H9 (cell line): ENCODE data around the gene NLRC3. TPM values are rescaled to one million over a fixed set of nuclear protein-coding genes. Genes with fewer than 3 reads are reported as not detected.

ENCODE experiments used
- DNase-seq: peaks from one replicate; pipeline ENCODE4 v3.0.0-alpha.2; 2017
- H2AFZ ChIP-seq: one replicate; pipeline ENCODE4 v1.6.1; 2013; ENCODE audit warnings: mild to moderate bottlenecking, low read length, control low read depth, moderate library complexity
- H2AK5ac ChIP-seq: 2 replicates; pipeline ENCODE4 v1.6.1; 2013; ENCODE audit warnings: low read length, control low read depth, mixed read lengths; ENCODE audit not compliant: insufficient read length
- H2BK120ac ChIP-seq: one replicate; pipeline ENCODE4 v1.6.1; 2013; ENCODE audit warnings: low read depth, mild to moderate bottlenecking, low read length, control low read depth, inconsistent platforms; ENCODE audit not compliant: poor library complexity, severe bottlenecking
- H2BK12ac ChIP-seq: 2 replicates; pipeline ENCODE4 v1.6.1; 2013; ENCODE audit warnings: low read length, control low read depth, mixed read lengths, low read depth; ENCODE audit not compliant: insufficient read length
- H2BK15ac ChIP-seq: 2 replicates; pipeline ENCODE4 v1.6.1; 2013; ENCODE audit warnings: low read depth, low read length, control low read depth
- H2BK20ac ChIP-seq: one replicate; pipeline ENCODE4 v1.6.1; 2013; ENCODE audit warnings: low read depth, mild to moderate bottlenecking, low read length, control low read depth, inconsistent platforms; ENCODE audit not compliant: poor library complexity, severe bottlenecking
- H2BK5ac ChIP-seq: 2 replicates; pipeline ENCODE4 v1.6.1; 2013; ENCODE audit warnings: low read length, control low read depth, mixed read lengths; ENCODE audit not compliant: insufficient read length
- H3K14ac ChIP-seq: 2 replicates; pipeline ENCODE4 v1.6.1; 2013; ENCODE audit warnings: low read length, control low read depth; ENCODE audit not compliant: insufficient read depth
- H3K18ac ChIP-seq: 2 replicates; pipeline ENCODE4 v1.6.1; 2013; ENCODE audit warnings: low read depth, mild to moderate bottlenecking, mixed read lengths, low read length, control low read depth; ENCODE audit not compliant: insufficient read length
- H3K23ac ChIP-seq: 2 replicates; pipeline ENCODE4 v1.6.1; 2013; ENCODE audit warnings: low read length, control low read depth, mixed read lengths, low read depth; ENCODE audit not compliant: insufficient read length
- H3K23me2 ChIP-seq: 2 replicates; pipeline ENCODE4 v1.6.1; 2013; ENCODE audit warnings: low read depth, mild to moderate bottlenecking, mixed read lengths, low read length, control low read depth; ENCODE audit not compliant: insufficient read length, poor library complexity, severe bottlenecking
- H3K27ac ChIP-seq: 2 replicates; pipeline ENCODE4 v1.5.1; 2013; ENCODE audit warnings: low read length, control low read depth, mixed read lengths, low read depth; ENCODE audit not compliant: insufficient read length
- H3K27me3 ChIP-seq: 2 replicates; pipeline ENCODE4 v1.6.1; 2013; ENCODE audit warnings: low read length, control low read depth, inconsistent platforms; ENCODE audit not compliant: insufficient read depth
- H3K4ac ChIP-seq: 2 replicates; pipeline ENCODE4 v1.6.1; 2013; ENCODE audit warnings: low read depth, mild to moderate bottlenecking, control low read depth, inconsistent platforms, low read length, moderate library complexity
- H3K4me1 ChIP-seq: 2 replicates; pipeline ENCODE4 v1.6.1; 2013; ENCODE audit warnings: low read length, control low read depth, inconsistent platforms; ENCODE audit not compliant: insufficient read depth
- H3K4me2 ChIP-seq: 2 replicates; pipeline ENCODE4 v1.6.1; 2013; ENCODE audit warnings: low read length, control low read depth, mixed read lengths; ENCODE audit not compliant: insufficient read length, insufficient read depth
- H3K56ac ChIP-seq: 2 replicates; pipeline ENCODE4 v1.6.1; 2013; ENCODE audit warnings: low read depth, mild to moderate bottlenecking, mixed read lengths, low read length, control low read depth; ENCODE audit not compliant: insufficient read length
- H3K79me1 ChIP-seq: 2 replicates; pipeline ENCODE4 v1.6.1; 2013; ENCODE audit warnings: low read depth, mild to moderate bottlenecking, moderate library complexity, low read length, control low read depth, inconsistent platforms; ENCODE audit not compliant: insufficient read depth, poor library complexity, severe bottlenecking
- H3K79me2 ChIP-seq: 2 replicates; pipeline ENCODE4 v1.6.1; 2013; ENCODE audit warnings: low read length, control low read depth, inconsistent platforms; ENCODE audit not compliant: insufficient read depth
- H3K9ac ChIP-seq: 2 replicates; pipeline ENCODE4 v1.6.1; 2013; ENCODE audit warnings: low read length, control low read depth, mixed read lengths; ENCODE audit not compliant: insufficient read length; ENCODE audit errors: extremely low read depth
- H3K9me3 ChIP-seq: one replicate; pipeline ENCODE4 v1.6.1; 2013; ENCODE audit warnings: low read depth, low read length, inconsistent platforms; ENCODE audit not compliant: control insufficient read depth
- H3T11ph ChIP-seq: one replicate; pipeline ENCODE4 v1.6.1; 2013; ENCODE audit warnings: mild to moderate bottlenecking, low read length, control low read depth, inconsistent platforms
- H4K20me1 ChIP-seq: one replicate; pipeline ENCODE4 v1.6.1; 2013; ENCODE audit not compliant: control insufficient read depth, insufficient read length, insufficient read depth
- H4K5ac ChIP-seq: 2 replicates; pipeline ENCODE4 v1.6.1; 2013; ENCODE audit warnings: low read depth, mild to moderate bottlenecking, mixed read lengths, low read length, control low read depth; ENCODE audit not compliant: insufficient read length
- H4K8ac ChIP-seq: replicated peaks from 2 replicates; pipeline ENCODE4 v1.6.1; 2013; ENCODE audit warnings: low read length, control low read depth, mixed read lengths, low read depth; ENCODE audit not compliant: insufficient read length
- H4K91ac ChIP-seq: 2 replicates; pipeline ENCODE4 v1.6.1; 2013; ENCODE audit warnings: low read depth, mild to moderate bottlenecking, moderate library complexity, mixed read lengths, low read length, control low read depth; ENCODE audit not compliant: insufficient read length
- H3K27ac Mint-ChIP-seq, 3 experiments: 2 replicates in 2 of 3; 3 replicates in 1 of 3; pipeline ENCODE4 v1.8.0; 2020 to 2021; ENCODE audit warnings: mixed read lengths in 3 of 3, mild to moderate bottlenecking in 1 of 3, moderate library complexity in 1 of 3
- H3K27me3 Mint-ChIP-seq: 2 replicates; pipeline ENCODE4 v1.8.0; 2021; ENCODE audit warnings: low read depth, mild to moderate bottlenecking, moderate library complexity, mixed read lengths
- H3K36me3 Mint-ChIP-seq, 3 experiments: 2 replicates in 2 of 3; 3 replicates in 1 of 3; pipeline ENCODE4 v1.8.0; 2020 to 2021; ENCODE audit warnings: low read depth in 3 of 3, mixed read lengths in 3 of 3; ENCODE audit not compliant: insufficient read depth in 1 of 3
- H3K4me1 Mint-ChIP-seq, 2 experiments: 2 replicates each; pipeline ENCODE4 v1.8.0; 2020; ENCODE audit warnings: mixed read lengths in 2 of 2
- H3K4me3 Mint-ChIP-seq, 2 experiments: 2 replicates in 1 of 2; 3 replicates in 1 of 2; pipeline ENCODE4 v1.8.0; 2020 to 2021; ENCODE audit warnings: mild to moderate bottlenecking in 2 of 2, mixed read lengths in 2 of 2, moderate library complexity in 1 of 2
- H3K9me3 Mint-ChIP-seq, 2 experiments: 2 replicates in 1 of 2; 3 replicates in 1 of 2; pipeline ENCODE4 v1.8.0; 2020; ENCODE audit warnings: mild to moderate bottlenecking in 2 of 2, mixed read lengths in 2 of 2, moderate library complexity in 1 of 2
- WGBS: extraction: QIAGEN DNeasy Blood & Tissue Kit; methylation state at CpG from one replicate; pipeline ENCODE4 v1.1.7; 2013; ENCODE audit warnings: missing lambda C conversion rate, low lambda C conversion rate, mixed read lengths; ENCODE audit not compliant: insufficient read length; ENCODE audit errors: extremely low coverage; 5-methylcytosine and 5-hydroxymethylcytosine counted together
- total RNA-seq: library from RNA; stranded (reverse); gene quantifications from 2 replicates; pipeline ENCODE4 v1.2.1, GENCODE V29; 2021
- TF ChIP-seq, protein P1 (sequence below): fragments of 200-600 bp; sonication (generic); conservative IDR thresholded peaks from 3 replicates; pipeline ENCODE4 v1.8.0; 2021; ENCODE audit warnings: antibody characterized with exemption, mild to moderate bottlenecking

NLRC3 gene
- total RNA-seq, 1 experiment from 2014 or later: 0.44 TPM

DNA sequence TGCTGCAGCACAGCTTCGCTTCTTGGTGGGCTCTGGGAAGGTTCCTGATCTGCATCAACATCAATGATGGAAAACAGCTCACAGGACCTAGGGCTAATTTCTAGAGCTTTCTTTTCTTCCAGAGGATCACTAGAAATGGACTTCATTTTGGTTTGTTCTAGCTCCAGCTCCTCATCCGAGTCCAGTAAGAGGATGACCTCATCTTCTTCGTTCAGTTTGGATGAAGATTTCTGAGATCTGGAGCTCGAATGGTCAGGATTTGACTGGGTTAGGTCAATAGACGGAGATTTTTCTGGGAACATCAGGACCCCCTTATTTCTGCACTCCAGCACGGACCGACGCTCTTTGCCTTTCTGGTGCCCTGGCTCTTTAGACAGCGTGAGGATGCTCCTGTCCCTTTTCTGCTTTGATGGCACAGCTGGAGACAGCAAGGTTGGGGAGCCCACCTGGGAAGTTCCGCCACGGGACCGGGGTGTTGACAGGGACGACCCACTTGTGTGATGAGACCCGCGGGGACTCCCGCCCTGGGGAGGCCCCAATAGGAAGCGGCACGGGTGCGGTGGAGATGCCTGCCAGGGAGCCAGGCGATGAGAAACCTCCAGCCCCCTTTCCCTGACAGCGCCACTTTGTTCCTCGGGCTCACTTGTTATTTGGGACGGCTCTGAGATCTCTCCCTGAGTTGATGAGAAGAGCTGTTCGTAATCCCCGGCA, 12.9 kb upstream of the NLRC3 start:
- Histone ChIP-seq H2BK12ac (no peak overlapping the region), H4K20me1 (no peaks in the 10 kb centered on the region), H2AK5ac (no peak overlapping the region), H2BK5ac (no peak overlapping the region), H3K56ac (no peak overlapping the region), H3K27ac (no peak overlapping the region), H3K14ac (no peak overlapping the region), H2BK120ac (no peak overlapping the region), H3K23ac (no peak overlapping the region), H2BK15ac (no peak overlapping the region), H3K23me2 (no peaks in the 10 kb centered on the region), H2BK20ac (no peak overlapping the region), H3K9me3 (no peaks in the 10 kb centered on the region), H4K91ac (no peak overlapping the region), H3K9ac (no peak overlapping the region), H3K4me1 (no peaks in the 10 kb centered on the region), H3K4ac (no peak overlapping the region), H3K79me1 (no peaks in the 10 kb centered on the region), H2AFZ (no peak overlapping the region), H3K79me2 (no peaks in the 10 kb centered on the region), H3K4me2 (no peak overlapping the region), H3K18ac (no peak overlapping the region), H3T11ph (no peak overlapping the region), H4K8ac (no peak overlapping the region), H4K5ac (no peak overlapping the region), H3K27me3 (no peaks in the 10 kb centered on the region)
- no peaks in the 10 kb centered on the region for H3K27me3 Mint-ChIP-seq
- WGBS: no CpG with 5 or more reads among the region's 25 CpGs
- no peak overlapping the region; a peak in 1 of 5 replicates for H3K4me3 Mint-ChIP-seq
- TF ChIP-seq, protein P1, sequence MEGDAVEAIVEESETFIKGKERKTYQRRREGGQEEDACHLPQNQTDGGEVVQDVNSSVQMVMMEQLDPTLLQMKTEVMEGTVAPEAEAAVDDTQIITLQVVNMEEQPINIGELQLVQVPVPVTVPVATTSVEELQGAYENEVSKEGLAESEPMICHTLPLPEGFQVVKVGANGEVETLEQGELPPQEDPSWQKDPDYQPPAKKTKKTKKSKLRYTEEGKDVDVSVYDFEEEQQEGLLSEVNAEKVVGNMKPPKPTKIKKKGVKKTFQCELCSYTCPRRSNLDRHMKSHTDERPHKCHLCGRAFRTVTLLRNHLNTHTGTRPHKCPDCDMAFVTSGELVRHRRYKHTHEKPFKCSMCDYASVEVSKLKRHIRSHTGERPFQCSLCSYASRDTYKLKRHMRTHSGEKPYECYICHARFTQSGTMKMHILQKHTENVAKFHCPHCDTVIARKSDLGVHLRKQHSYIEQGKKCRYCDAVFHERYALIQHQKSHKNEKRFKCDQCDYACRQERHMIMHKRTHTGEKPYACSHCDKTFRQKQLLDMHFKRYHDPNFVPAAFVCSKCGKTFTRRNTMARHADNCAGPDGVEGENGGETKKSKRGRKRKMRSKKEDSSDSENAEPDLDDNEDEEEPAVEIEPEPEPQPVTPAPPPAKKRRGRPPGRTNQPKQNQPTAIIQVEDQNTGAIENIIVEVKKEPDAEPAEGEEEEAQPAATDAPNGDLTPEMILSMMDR: no peak
- H3K27ac Mint-ChIP-seq: peak overlapping the region in 1 of 3 experiments; percentile 56; a peak in 3 of 7 replicates
- peaks cover 7 to 12% of the 10 kb centered on the region in 2 experiments for H3K4me1 Mint-ChIP-seq
- H3K9me3 Mint-ChIP-seq: no peaks in the 10 kb centered on the region
- DNase-seq: no peak
- H3K36me3 Mint-ChIP-seq: peaks cover 10 to 56% (median 50%) of the 10 kb centered on the region in 3 experiments; a peak in 6 of 7 replicates
